ENCODE measurements around the gene GTF2A1L.
"Not testable (repeated sequence)": the region's sequence is repeated elsewhere in the genome, so short reads cannot be mapped to it uniquely, and the experiment has no call there.

GTF2A1L gene

DNA sequence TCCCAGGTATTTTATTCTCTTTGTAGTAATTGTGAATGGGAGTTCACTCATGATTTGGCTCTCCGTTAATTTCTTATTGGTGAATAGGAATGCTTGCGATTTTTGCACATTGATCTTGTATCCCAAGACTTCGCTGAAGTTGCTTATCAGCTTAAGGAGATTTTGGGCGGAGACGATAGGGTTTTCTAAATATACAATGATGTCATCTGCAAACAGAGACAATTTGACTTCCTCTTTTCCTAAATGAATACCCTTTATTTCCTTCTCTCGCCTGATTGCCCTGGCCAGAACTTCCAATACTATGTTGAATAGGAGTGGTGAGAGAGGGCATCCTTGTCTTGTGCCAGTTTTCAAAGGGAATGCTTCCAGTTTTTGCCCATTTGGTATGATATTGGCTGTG is 86.0 kb downstream of the GTF2A1L start:
- DNase-seq, result not testable (repeated sequence)

DNA sequence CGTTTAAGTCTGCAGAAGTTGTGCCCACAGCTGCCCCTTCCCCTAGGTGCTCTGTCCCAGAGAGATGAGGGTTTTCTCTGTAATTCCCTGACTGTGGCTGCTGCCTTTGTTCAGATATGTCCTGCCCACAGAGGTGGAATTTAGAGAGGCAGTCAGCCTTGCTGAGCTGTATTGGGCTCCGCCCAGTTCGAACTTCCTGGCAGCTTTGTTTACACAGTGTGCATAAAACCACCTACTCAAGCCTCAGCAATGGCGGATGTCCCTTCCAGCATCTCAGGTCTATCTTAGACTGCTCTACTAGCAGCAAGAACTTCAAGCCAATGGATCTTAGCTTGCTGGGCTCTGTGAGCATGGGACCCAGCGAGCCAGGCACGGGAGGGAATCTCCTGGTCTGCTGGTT is 89.8 kb downstream of the GTF2A1L start:
- DNase-seq, result no peak

- no peak for DNase-seq
Observed at GRCh38 chr2:48709096-48710034, 91.7 kb downstream of the GTF2A1L start.

- no peak for DNase-seq
Observed at GRCh38 chr2:48711343-48711742, 93.7 kb downstream of the GTF2A1L start.

GRCh38 chr2:48712151-48712550 is 94.5 kb downstream of the GTF2A1L start:
- DNase-seq, result no peak

DNA sequence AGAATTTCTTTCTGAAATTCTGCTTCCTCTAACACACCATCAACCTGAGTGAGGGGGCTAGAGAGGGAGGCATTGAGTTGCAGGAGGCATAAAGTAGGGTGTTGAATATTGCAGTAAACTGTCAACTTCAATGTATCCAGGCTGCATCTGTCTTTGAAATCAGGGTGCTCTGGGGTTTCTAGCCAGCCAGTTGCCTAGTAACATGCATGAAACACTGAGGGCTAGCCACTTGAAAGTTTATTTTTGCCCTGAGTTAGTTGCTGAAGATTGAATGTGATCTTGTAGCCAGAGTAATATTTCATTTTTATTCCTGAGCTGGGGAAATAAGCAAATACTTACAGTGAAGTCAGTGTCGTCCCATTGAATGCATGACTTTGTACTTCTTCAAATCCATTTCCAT is 96.0 kb downstream of the GTF2A1L start:
- DNase-seq, result no peak

- DNase-seq, result no peak
Observed at GRCh38 chr2:48714245-48714644, 96.6 kb downstream of the GTF2A1L start.

DNA sequence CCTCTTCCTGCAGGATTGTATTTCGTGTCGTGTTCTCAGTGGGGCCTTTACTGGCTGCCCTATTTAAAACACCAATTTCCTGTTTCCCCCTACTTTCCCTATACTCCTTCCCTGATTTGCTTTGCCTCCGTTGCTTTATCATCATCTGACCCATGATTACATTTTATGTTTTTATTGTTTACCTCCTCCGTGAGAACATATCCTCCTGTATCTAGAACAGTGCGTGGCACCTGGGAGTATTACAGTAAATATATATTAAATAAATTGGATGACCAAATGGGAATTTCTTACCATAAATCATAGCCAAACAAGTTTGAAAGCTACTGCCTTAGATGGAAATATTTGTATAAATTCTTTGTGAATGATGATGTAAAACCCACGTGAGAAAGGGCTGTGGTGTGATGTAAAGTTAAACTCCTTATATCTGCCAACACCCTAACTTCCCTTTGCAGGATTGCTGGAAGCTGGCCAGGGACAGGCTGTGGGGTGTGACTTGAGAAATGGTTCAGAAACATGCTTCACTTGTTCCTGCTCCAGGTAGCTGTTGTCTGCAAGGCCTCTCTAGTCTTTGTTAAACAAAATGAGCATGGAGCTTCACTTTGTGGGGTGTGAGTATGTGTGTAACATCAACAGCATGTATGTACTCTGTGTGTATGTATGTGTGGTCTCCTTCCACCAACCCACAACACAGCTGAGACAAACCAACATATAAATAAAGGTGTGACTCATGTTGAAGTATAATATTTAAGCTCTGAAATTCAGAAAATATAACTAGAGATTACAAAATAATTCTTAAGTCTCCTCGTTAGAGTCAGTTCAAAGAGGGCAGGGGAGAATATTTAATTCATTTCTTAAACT is 97.6 kb downstream of the GTF2A1L start:
- DNase-seq, result no peak

- DNase-seq, result no peak
Observed at GRCh38 chr2:48715956-48716355, 98.3 kb downstream of the GTF2A1L start.

GRCh38 chr2:48717846-48718245 is 100.2 kb downstream of the GTF2A1L start:
- DNase-seq, result no peak

GRCh38 chr2:48719480-48720177 is 102.0 kb downstream of the GTF2A1L start:
- DNase-seq, result no peak

- no peak for DNase-seq
Observed at GRCh38 chr2:48721158-48721557, 103.5 kb downstream of the GTF2A1L start.

GRCh38 chr2:48722391-48722790 is 104.7 kb downstream of the GTF2A1L start:
- DNase-seq, result no peak

DNA sequence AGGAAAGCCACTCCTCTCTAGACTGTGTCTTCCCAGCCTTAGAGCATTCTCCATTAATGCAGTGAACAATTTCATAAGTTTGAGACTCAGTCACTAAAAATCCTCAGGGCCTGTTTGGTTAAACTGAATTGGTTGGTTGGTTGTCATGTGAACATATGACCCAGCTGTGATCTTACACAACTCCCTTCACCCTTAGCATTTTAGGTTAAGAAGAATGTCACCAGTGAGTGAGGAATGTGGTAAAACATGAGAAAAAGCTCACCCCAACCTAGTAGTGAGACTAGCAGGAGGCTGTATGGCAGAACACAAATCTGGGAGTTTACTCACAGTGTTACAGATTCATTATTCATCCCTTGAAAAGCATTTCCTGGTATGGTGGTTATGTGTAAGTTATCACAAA is 105.5 kb downstream of the GTF2A1L start:
- no peak for DNase-seq

DNA sequence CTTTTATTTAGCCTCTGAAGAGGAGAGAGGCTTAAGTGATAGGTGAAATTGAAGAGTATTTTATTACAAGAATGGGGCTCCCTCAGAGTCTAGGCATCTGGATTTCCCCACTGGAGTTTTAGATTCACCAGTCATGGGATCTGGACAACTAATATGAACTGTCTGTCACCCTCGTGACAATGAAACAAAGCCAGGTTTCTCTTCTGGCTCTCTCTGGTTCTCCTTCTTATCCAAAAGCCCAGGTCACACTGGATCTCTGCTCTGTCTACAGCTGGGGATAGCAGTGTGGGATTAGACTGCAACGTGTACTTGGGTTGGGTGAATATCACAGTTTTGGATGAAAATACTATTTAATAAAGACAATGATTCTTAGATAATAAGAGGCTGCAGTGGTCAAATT is 106.6 kb downstream of the GTF2A1L start:
- no peak for DNase-seq

GRCh38 chr2:48725696-48726494 is 108.2 kb downstream of the GTF2A1L start:
- no peak for DNase-seq

GRCh38 chr2:48727560-48727959 is 109.9 kb downstream of the GTF2A1L start:
- DNase-seq, result no peak

DNA sequence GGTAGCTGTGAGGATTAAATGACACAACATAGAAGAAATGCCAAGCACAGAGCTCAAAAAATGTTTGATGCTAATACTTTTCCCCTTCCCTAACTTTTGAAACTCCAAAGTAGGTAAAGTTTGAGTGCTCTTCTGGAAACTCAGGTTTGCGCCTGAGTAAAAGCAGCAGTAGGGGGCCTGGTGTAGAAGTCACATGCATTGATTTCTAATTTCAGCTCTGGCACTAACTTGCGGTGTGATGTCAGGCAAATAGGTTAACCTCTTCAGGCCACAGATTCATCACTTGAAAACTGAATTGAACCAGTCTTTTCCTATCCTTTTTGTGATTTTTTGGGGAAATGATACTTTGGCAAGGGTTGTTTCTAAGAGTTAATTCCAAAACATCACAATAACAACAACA is 110.6 kb downstream of the GTF2A1L start:
- no peak for DNase-seq

GRCh38 chr2:48728840-48729239 is 111.2 kb downstream of the GTF2A1L start:
- no peak for DNase-seq
